Uterus (tissue), 2 donors: Measurements from ENCODE around the gene IFIT3.

Source experiments
- POLR2A ChIP-seq, 2 donors: fragments of 450-650 bp; IDR thresholded peaks; one replicate each; pipeline ENCODE4 v1.6.1; 2016; ENCODE audit warnings: antibody characterized with exemption in 2 of 2, mild to moderate bottlenecking in 1 of 2, moderate library complexity in 1 of 2
- TF ChIP-seq, protein P1 (sequence below), 4 experiments: fragments of 200-600 bp in 2 of 4; fragments of 450-650 bp in 2 of 4; sonication (generic) in 2 of 4; IDR thresholded peaks; one replicate each; pipeline ENCODE4 v1.5.1; 2016 to 2019; ENCODE audit warnings: antibody characterized with exemption in 4 of 4, mild to moderate bottlenecking in 2 of 4, moderate library complexity in 1 of 4

DNA sequence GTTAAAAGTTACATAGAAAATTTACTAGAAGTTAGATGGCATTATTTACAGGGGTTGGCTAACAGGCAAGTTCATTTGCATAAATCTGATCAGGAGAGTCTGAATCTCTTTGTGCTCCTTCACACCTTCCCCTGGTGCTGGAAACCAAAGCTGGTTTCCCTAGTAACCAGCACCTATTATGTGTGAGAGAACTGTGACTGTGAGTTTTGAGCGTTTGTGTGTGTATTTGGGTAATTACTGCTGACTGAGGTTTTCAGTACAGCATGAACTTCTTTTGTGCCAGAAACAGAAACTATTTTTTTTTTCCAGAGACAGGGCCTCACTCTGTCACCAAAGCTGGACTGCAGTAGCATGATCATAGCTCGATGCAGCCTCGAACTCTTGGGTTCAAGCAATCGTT is 39.7 kb downstream of the IFIT3 start:
- TF ChIP-seq, protein P1, sequence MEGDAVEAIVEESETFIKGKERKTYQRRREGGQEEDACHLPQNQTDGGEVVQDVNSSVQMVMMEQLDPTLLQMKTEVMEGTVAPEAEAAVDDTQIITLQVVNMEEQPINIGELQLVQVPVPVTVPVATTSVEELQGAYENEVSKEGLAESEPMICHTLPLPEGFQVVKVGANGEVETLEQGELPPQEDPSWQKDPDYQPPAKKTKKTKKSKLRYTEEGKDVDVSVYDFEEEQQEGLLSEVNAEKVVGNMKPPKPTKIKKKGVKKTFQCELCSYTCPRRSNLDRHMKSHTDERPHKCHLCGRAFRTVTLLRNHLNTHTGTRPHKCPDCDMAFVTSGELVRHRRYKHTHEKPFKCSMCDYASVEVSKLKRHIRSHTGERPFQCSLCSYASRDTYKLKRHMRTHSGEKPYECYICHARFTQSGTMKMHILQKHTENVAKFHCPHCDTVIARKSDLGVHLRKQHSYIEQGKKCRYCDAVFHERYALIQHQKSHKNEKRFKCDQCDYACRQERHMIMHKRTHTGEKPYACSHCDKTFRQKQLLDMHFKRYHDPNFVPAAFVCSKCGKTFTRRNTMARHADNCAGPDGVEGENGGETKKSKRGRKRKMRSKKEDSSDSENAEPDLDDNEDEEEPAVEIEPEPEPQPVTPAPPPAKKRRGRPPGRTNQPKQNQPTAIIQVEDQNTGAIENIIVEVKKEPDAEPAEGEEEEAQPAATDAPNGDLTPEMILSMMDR (IDR thresholded peaks at IDR 0.05), result no peak
- TF ChIP-seq POLR2A (IDR thresholded peaks at IDR 0.05), result no peak
